K562 (cell line): ENCODE data around the gene RAB27B. TPM values are rescaled to one million over a fixed set of nuclear protein-coding genes. Genes with fewer than 3 reads are reported as not detected.

ENCODE experiments used
- ATAC-seq: fragments of 200-7000 bp; cut with Tn5 transposase; 3 replicates; pipeline ENCODE4 v1.9.1; 2020; ENCODE audit warnings: moderate library complexity
- BruUV-seq: library from RNA; stranded (reverse); fragments of 400-500 nt; replicated peaks from 2 replicates; lab custom pipeline; 2021; lab: Mats Ljungman, UMichigan
- CTCF ChIA-PET: fragments of 300-600 bp; formaldehyde crosslinking; extraction: SDS; loops from one replicate; lab custom pipeline; 2021; ENCODE audit warnings: low intra/inter-chr PET ratio; lab: Yijun Ruan, JAX
- POLR2A ChIA-PET: fragments of 300-600, 350-650 bp; sonication (Branson Sonifier 250); formaldehyde crosslinking; extraction: SDS; loops from one replicate; lab custom pipeline; 2021; ENCODE audit warnings: antibody characterized with exemption, inconsistent platforms; lab: Yijun Ruan, JAX
- DNase-seq, 4 experiments: peaks; one replicate each; pipeline versions ENCODE4 v3.0.0 to v3.0.0-alpha.2; 2011 to 2018; ENCODE audit warnings: low spot score in 3 of 4, mixed read lengths in 3 of 4; ENCODE audit errors: extremely low read depth in 1 of 4
- FAIRE-seq: peaks from 2 replicates; lab custom pipeline; 2011; peaks lifted over from hg19 to GRCh38; lab: Jason Lieb, UNC
- H2AFZ ChIP-seq: 2 replicates; pipeline ENCODE4 v1.6.0; 2011; ENCODE audit warnings: low read depth, low read length, control low read depth, inconsistent platforms
- H3K27ac ChIP-seq: fragments of 200-600 bp; 3 replicates; pipeline ENCODE4 v1.8.0; 2011; ENCODE audit warnings: low read depth, mild to moderate bottlenecking, control low read depth, inconsistent platforms, low read length, moderate library complexity, mixed read lengths; ENCODE audit errors: extremely low read depth
- H3K27me3 ChIP-seq, 2 experiments: fragments of 300-600 bp in 1 of 2; 2 replicates in 1 of 2; 3 replicates in 1 of 2; pipeline versions ENCODE4 v1.6.0 to v1.8.0; 2011; ENCODE audit warnings: inconsistent platforms in 2 of 2, low read length in 2 of 2, mild to moderate bottlenecking in 1 of 2, mixed read lengths in 1 of 2, moderate library complexity in 1 of 2; ENCODE audit not compliant: control insufficient read depth in 2 of 2, insufficient read depth in 2 of 2
- H3K36me3 ChIP-seq: fragments of 300-600 bp; 3 replicates; pipeline ENCODE4 v1.8.0; 2011; ENCODE audit warnings: mild to moderate bottlenecking, low read length, inconsistent platforms; ENCODE audit not compliant: control insufficient read depth, insufficient read depth
- H3K4me1 ChIP-seq, 2 experiments: fragments of 200-600 bp in 1 of 2; replicated peaks in 1 of 2; 2 replicates in 1 of 2; 3 replicates in 1 of 2; pipeline versions ENCODE4 v1.5.1 to v1.8.0; 2011; ENCODE audit warnings: inconsistent platforms in 2 of 2, low read length in 2 of 2, mild to moderate bottlenecking in 1 of 2, mixed read lengths in 1 of 2, moderate library complexity in 1 of 2; ENCODE audit not compliant: control insufficient read depth in 2 of 2, insufficient read depth in 2 of 2
- H3K4me2 ChIP-seq: 2 replicates; pipeline ENCODE4 v1.6.1; 2011; ENCODE audit warnings: low read length, control low read depth, inconsistent platforms, mixed read lengths; ENCODE audit not compliant: insufficient read depth
- H3K4me3 ChIP-seq: fragments of 200-600 bp; sonication (generic), shearing (Covaris generic); 2 replicates; pipeline ENCODE4 v1.5.1; 2016; ENCODE audit warnings: control low read depth, inconsistent platforms
- H3K79me2 ChIP-seq: fragments of 200-600 bp; 3 replicates; pipeline ENCODE4 v1.8.0; 2011; ENCODE audit warnings: low read length, inconsistent platforms; ENCODE audit not compliant: control insufficient read depth, insufficient read depth
- H3K9ac ChIP-seq, 2 experiments: 2 replicates each; pipeline versions ENCODE4 v1.6.0 to v1.6.1; 2011; ENCODE audit warnings: low read depth in 2 of 2, low read length in 2 of 2, control low read depth in 1 of 2, inconsistent platforms in 1 of 2, mild to moderate bottlenecking in 1 of 2, mixed read lengths in 1 of 2; ENCODE audit not compliant: insufficient read depth in 1 of 2
- H3K9me1 ChIP-seq: one replicate; pipeline ENCODE4 v1.6.0; 2011; ENCODE audit warnings: inconsistent platforms, mild to moderate bottlenecking, low read length, moderate library complexity; ENCODE audit not compliant: control insufficient read depth, insufficient read depth
- H3K9me3 ChIP-seq: replicated peaks from 2 replicates; pipeline ENCODE4 v1.5.1; 2011; ENCODE audit warnings: low read depth, low read length, inconsistent platforms; ENCODE audit not compliant: control insufficient read depth, insufficient read depth
- H4K20me1 ChIP-seq: replicated peaks from 2 replicates; pipeline ENCODE4 v1.6.1; 2011; ENCODE audit warnings: low read length, inconsistent platforms, mixed read lengths; ENCODE audit not compliant: control insufficient read depth, insufficient read depth
- CBFA2T3 ChIP-seq: fragments of 450-650 bp; IDR thresholded peaks from 2 replicates; pipeline ENCODE4 v1.6.1; 2017
- EP400 ChIP-seq: fragments of 450-650 bp; IDR thresholded peaks from 2 replicates; pipeline ENCODE4 v1.6.1; 2017; ENCODE audit warnings: antibody characterized with exemption, mild to moderate bottlenecking, moderate library complexity
- GTF2B ChIP-seq: IDR thresholded peaks from 2 replicates; pipeline ENCODE4 v1.6.1; 2011; ENCODE audit not compliant: insufficient read length; ENCODE audit errors: extremely low read depth
- HDAC8 ChIP-seq: fragments of 450-650 bp; IDR thresholded peaks from 2 replicates; pipeline ENCODE4 v1.6.1; 2016; ENCODE audit warnings: mild to moderate bottlenecking, missing genetic modification characterization, moderate library complexity, missing compliant biosample characterization
- ILK ChIP-seq: fragments of 450-650 bp; IDR thresholded peaks from 2 replicates; pipeline ENCODE4 v1.6.1; 2016; ENCODE audit warnings: missing genetic modification characterization, low read depth, mild to moderate bottlenecking, missing compliant biosample characterization, moderate library complexity, borderline replicate concordance
- MTF1 ChIP-seq: fragments of 250-450 bp; sonication (Bioruptor Pico); IDR thresholded peaks from 2 replicates; pipeline ENCODE4 v1.9.0; 2021; ENCODE audit warnings: moderate library complexity, mild to moderate bottlenecking, inconsistent platforms, borderline replicate concordance
- PML ChIP-seq: IDR thresholded peaks from 2 replicates; pipeline ENCODE4 v1.6.1; 2012; ENCODE audit warnings: low read length, inconsistent platforms
- RAD51 ChIP-seq: fragments of 450-650 bp; IDR thresholded peaks from 2 replicates; pipeline ENCODE4 v1.7.1; 2016; ENCODE audit warnings: low read depth, mild to moderate bottlenecking, borderline replicate concordance
- SMARCB1 ChIP-seq: IDR thresholded peaks from 2 replicates; pipeline ENCODE4 v1.6.1; 2011; ENCODE audit warnings: improper control_type of control experiment, low read depth; ENCODE audit not compliant: insufficient read length
- SRSF7 ChIP-seq: fragments of 200-400 bp; formaldehyde crosslinking; optimal IDR thresholded peaks from 2 replicates; pipeline ENCODE3; 2017; ENCODE audit warnings: mild to moderate bottlenecking, low read depth, low read length
- STAT6 ChIP-seq: sonication (generic); formaldehyde crosslinking; IDR thresholded peaks from 2 replicates; pipeline ENCODE4 v1.8.1; 2023; ENCODE audit warnings: mild to moderate bottlenecking, missing genetic modification reagents
- TAF7 ChIP-seq: fragments of 450-650 bp; IDR thresholded peaks from 2 replicates; pipeline ENCODE4 v1.6.1; 2016; ENCODE audit warnings: missing genetic modification characterization, missing compliant biosample characterization
- TCF7L2 ChIP-seq: fragments of 150-350 bp; IDR thresholded peaks from 2 replicates; pipeline ENCODE4 v1.6.1; 2016; ENCODE audit warnings: low read depth, mild to moderate bottlenecking, low read length, moderate library complexity
- U2AF2 ChIP-seq: fragments of 200-400 bp; formaldehyde crosslinking; optimal IDR thresholded peaks from 2 replicates; pipeline ENCODE3; 2017; ENCODE audit warnings: low read depth, mild to moderate bottlenecking, low read length
- ZBTB43 ChIP-seq: sonication (generic); formaldehyde crosslinking; IDR thresholded peaks from 2 replicates; pipeline ENCODE4 v1.8.0; 2023; ENCODE audit warnings: mild to moderate bottlenecking, missing genetic modification reagents
- ZNF280B ChIP-seq: fragments of 250-450 bp; sonication (Bioruptor Pico); IDR thresholded peaks from 2 replicates; pipeline ENCODE4 v1.5.1; 2021; ENCODE audit warnings: mild to moderate bottlenecking
- ZNF282 ChIP-seq: sonication (generic); formaldehyde crosslinking; IDR thresholded peaks from 2 replicates; pipeline ENCODE4 v1.8.1; 2023; ENCODE audit warnings: missing genetic modification reagents
- ZNF76 ChIP-seq: fragments of 250-450 bp; sonication (Bioruptor Pico); IDR thresholded peaks from 2 replicates; pipeline ENCODE4 v1.4.0; 2020; ENCODE audit warnings: mild to moderate bottlenecking, moderate library complexity, borderline replicate concordance
- WGBS: fragments of 100-300 bp; shearing (Covaris generic); methylation state at CpG from one replicate; pipeline ENCODE4 v1.1.6; 2016; ENCODE audit warnings: low coverage, mixed read lengths; ENCODE audit not compliant: insufficient coverage; ENCODE audit errors: missing lambda C conversion rate; 5-methylcytosine and 5-hydroxymethylcytosine counted together
- in situ Hi-C: fragments of 300-500 bp; cut with MboI; formaldehyde crosslinking; loops from 4 replicates; pipeline ENCODE4 v1.15.0; 2018; ENCODE audit warnings: inconsistent platforms, mixed read lengths
- intact Hi-C: fragments of 100-400 bp; cut with micrococcal nuclease; formaldehyde crosslinking; loops from 2 replicates; pipeline ENCODE4 v1.14.2; 2022
- polyA plus RNA-seq, 8 experiments: library from polyadenylated mRNA; depleted of rRNA in 4 of 8; stranded (reverse) in 5 of 8; unstranded in 3 of 8; fragments of >200 nt; fragmentation: Nextera tagmentation in 2 of 8; fragmentation: Illumina TruSeq in 1 of 8; extraction: Ambion mirVana in 2 of 8; extraction: Trizol in 1 of 8; gene quantifications; 2 replicates each; pipeline versions ENCODE4 v1.2.1 to v1.2.3, GENCODE V29; 2011 to 2014; ENCODE audit warnings: inconsistent platforms in 1 of 8, missing spikeins in 1 of 8
- total RNA-seq, 7 experiments: library from RNA; depleted of rRNA in 6 of 7; stranded (reverse); fragments of >200 nt in 6 of 7; fragmentation: Illumina TruSeq in 2 of 7; extraction: Trizol in 2 of 7; gene quantifications; 2 replicates each; pipeline versions ENCODE4 v1.2.1 to v1.2.3, GENCODE V29; 2011 to 2021; ENCODE audit warnings: low replicate concordance in 1 of 7

Gene RAB27B
- total and polyA plus RNA-seq, 9 of the 15 experiments (the other 6 are each of a cell fraction or from before 2014, with no cell fraction given): 0.44 to 5.7 (median 1.2) TPM

GRCh38 chr18:54860941-54861340, 32.7 kb downstream of the RAB27B start:
- Histone ChIP-seq H3K4me1 (no peaks in the 10 kb centered on the region; a peak in 1 of 5 replicates), H3K4me3 (no peak overlapping the region), H3K79me2 (no peaks in the 10 kb centered on the region), H3K4me2 (no peak overlapping the region), H3K27ac (no peak overlapping the region), H3K9ac (no peak overlapping the region), H3K36me3 (no peaks in the 10 kb centered on the region), H3K9me1 (no peaks in the 10 kb centered on the region), H2AFZ (no peak overlapping the region), H3K9me3 (no peaks in the 10 kb centered on the region), H3K27me3 (no peaks in the 10 kb centered on the region), H4K20me1 (no peaks in the 10 kb centered on the region)
- FAIRE-seq: no peak
- in situ Hi-C loops: no loop called here
- ATAC-seq: no peak
- ChIA-PET POLR2A (no interaction called here), CTCF (no interaction called here)
- WGBS: 50% methylated on average over 1 of the region's 1 CpG
- no peak for DNase-seq
- TF ChIP-seq ZBTB43 (CRISPR knock-in tag): no peak
- no peak for TF ChIP-seq HDAC8 (tag)
- no peak for TF ChIP-seq SRSF7
- TF ChIP-seq EP400: no peak
- no peak for TF ChIP-seq SMARCB1
- TF ChIP-seq ZNF76 (CRISPR knock-in tag): no peak
- no peak for TF ChIP-seq TAF7
- TF ChIP-seq RAD51: no peak
- no peak for TF ChIP-seq ZNF280B (CRISPR knock-in tag)
- TF ChIP-seq TCF7L2: no peak
- TF ChIP-seq GTF2B: no peak
- no peak for TF ChIP-seq U2AF2
- TF ChIP-seq CBFA2T3: no peak
- no peak for TF ChIP-seq ZNF282 (CRISPR knock-in tag)
- no peak for TF ChIP-seq ILK (tag)
- TF ChIP-seq STAT6 (CRISPR knock-in tag): no peak
- TF ChIP-seq MTF1: no peak
- TF ChIP-seq PML: no peak
- BruUV-seq: no TSS peak
- intact Hi-C loops: loop anchor here (10.0 kb wide), 1 partner anchor 86 kb away; no protein-coding TSS in a partner anchor
